Muscle of leg (tissue), 11 donors: ENCODE measurements around the gene AKAP13. TPM values are rescaled to one million over a fixed set of nuclear protein-coding genes. Genes with fewer than 3 reads are reported as not detected.

Source experiments
- DNase-seq: peaks from one replicate; pipeline ENCODE4 v3.0.0; 2013
- H3K27ac ChIP-seq: one replicate; pipeline ENCODE4 v1.5.1; 2013; ENCODE audit warnings: mild to moderate bottlenecking, low read length, control low read depth
- H3K27me3 ChIP-seq: one replicate; pipeline ENCODE4 v1.6.1; 2013; ENCODE audit warnings: low read length; ENCODE audit not compliant: control insufficient read depth, insufficient read depth
- H3K36me3 ChIP-seq: one replicate; pipeline ENCODE4 v1.6.1; 2013; ENCODE audit warnings: low read length; ENCODE audit not compliant: control insufficient read depth, insufficient read depth
- H3K4me1 ChIP-seq: one replicate; pipeline ENCODE4 v1.6.1; 2013; ENCODE audit warnings: low read length; ENCODE audit not compliant: control insufficient read depth, insufficient read depth
- H3K4me3 ChIP-seq: one replicate; pipeline ENCODE4 v1.5.1; 2013; ENCODE audit warnings: low read length, control low read depth
- H3K9me3 ChIP-seq: replicated peaks from 2 replicates; pipeline ENCODE4 v1.6.1; 2013; ENCODE audit warnings: low read depth, low read length; ENCODE audit not compliant: control insufficient read depth
- WGBS: methylation state at CpG from one replicate; pipeline ENCODE4 v1.1.5; 2013; ENCODE audit warnings: missing lambda C conversion rate; ENCODE audit not compliant: insufficient coverage; 5-methylcytosine and 5-hydroxymethylcytosine counted together
- polyA plus RNA-seq, 8 donors: library from polyadenylated mRNA; unstranded; fragments of 120-200 nt; gene quantifications; one replicate each; pipeline versions ENCODE4 v1.2.1 to v1.2.3, GENCODE V29; 2013; ENCODE audit warnings: inconsistent platforms in 1 of 8, low replicate concordance in 1 of 8; ENCODE audit not compliant: insufficient read length in 8 of 8, insufficient read depth in 1 of 8
- total RNA-seq: library from RNA; stranded (reverse); fragments of 120-200 nt; gene quantifications from one replicate; pipeline ENCODE4 v1.2.4, GENCODE V29; 2013

AKAP13 gene
- total and polyA plus RNA-seq, 9 donors, result 65.2 to 90.9 (median 80.1) TPM

DNA sequence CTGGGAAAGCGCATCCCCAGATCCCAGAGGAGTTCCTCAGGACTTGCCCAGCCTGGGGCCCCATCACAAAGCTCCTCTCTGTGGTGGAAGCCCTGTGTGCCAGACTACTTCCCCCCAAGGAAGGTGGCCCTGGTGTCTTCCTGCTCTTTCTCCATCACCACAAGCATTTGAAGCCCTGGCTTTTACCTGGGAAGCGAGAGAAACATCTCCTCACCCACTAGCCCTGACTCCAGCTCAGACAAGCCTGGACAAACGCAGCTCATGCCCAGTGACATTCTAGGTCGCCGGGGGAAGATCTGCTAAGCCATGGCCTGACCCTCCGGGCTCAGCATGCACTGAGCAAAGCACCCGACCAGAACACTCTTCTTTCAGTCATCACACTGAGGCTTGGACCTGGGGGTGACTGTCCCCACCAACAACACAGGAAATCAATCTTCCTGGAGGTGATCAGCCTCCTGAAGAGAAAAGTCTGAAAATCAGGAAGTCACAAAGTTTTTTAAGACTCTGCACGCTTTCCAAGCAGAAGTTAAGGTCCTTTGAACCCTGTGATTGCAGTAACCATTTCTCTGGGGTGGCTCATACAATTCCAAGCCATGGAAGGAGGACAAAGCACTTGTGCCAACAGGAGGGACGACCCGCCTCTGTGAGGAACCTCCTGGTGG lies 373.5 kb downstream of the AKAP13 start:
- Histone ChIP-seq H3K4me1 (peaks cover 67% of the 10 kb centered on the region), H3K36me3 (peaks cover 11% of the 10 kb centered on the region), H3K27me3 (no peaks in the 10 kb centered on the region), H3K27ac (no peak overlapping the region), H3K9me3 (no peaks in the 10 kb centered on the region), H3K4me3 (no peak overlapping the region)
- 81% methylated on average over 9 of the region's 10 CpGs for WGBS
- no peak for DNase-seq

DNA sequence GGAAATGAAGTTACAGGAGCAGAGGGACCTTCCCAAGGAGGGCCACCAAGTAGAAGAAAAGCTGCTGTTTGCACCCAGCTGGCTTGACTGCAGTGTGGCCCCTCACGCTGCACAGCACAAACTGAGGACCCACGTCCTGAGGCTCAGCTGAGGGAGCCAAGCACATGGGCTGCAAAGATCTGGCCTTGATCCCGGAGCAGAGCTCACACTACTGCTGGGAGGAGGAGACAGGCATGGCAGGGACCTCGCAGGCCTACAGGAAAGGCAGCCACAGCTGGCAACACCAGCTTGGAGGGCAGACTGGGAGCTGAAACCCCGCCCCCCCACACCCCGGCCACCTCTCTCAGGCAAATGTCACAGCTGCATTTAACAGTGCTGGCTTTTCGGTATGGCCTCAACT lies 374.6 kb downstream of the AKAP13 start:
- Histone ChIP-seq H3K9me3 (no peaks in the 10 kb centered on the region), H3K4me3 (no peak overlapping the region), H3K27me3 (no peaks in the 10 kb centered on the region), H3K36me3 (peaks cover 12% of the 10 kb centered on the region), H3K4me1 (peaks cover 69% of the 10 kb centered on the region), H3K27ac (no peak overlapping the region)
- 14% methylated on average over 4 of the region's 7 CpGs for WGBS
- peak; percentile 86 for DNase-seq

DNA sequence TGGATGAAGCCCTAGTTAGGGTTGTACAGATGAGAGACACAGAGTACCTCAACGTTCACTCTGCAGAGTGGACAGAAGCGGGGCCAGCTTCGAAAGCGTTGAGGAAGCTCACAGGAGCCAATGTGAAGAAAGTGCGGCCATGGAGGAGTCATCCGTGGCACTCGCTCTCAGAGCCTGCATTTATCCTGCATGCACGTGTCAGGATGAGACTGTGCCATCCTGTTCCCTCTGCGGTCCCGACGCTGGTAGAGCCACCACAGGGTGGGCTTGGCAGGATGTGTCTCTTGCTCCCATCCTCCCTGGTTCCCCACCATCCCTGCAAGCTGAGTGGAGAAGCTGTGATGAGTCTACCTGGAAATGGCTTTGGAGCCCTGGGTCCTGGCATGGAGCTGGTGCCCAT lies 375.1 kb downstream of the AKAP13 start:
- peaks cover 69% of the 10 kb centered on the region for H3K4me1 ChIP-seq
- WGBS, result 86% methylated on average over 10 of the region's 11 CpGs
- no peak overlapping the region for H3K27ac ChIP-seq
- peaks cover 16% of the 10 kb centered on the region for H3K36me3 ChIP-seq
- H3K27me3 ChIP-seq, result no peaks in the 10 kb centered on the region
- DNase-seq, result no peak
- H3K9me3 ChIP-seq, result no peaks in the 10 kb centered on the region
- no peak overlapping the region for H3K4me3 ChIP-seq

DNA sequence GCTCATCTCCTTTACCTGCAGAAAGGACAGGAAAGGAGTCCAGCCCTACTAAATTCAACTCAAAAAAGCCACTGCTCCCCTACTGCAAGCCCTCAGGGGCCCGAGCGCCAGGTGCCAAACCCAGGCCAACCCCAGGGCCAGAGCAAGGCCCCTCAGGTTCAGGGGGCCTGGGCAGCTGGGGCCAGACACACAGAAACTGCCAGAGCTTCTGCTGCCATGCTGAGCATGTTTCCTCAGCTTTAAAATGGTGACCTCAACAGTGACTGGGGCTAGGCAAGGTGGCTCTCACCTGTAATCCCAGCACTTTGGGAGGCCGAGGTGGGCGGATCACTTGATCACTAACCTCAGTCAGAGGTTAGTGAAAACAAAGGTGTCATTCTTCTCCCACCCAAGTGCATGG lies 375.5 kb downstream of the AKAP13 start:
- Histone ChIP-seq H3K4me1 (peaks cover 65% of the 10 kb centered on the region), H3K27ac (no peak overlapping the region), H3K4me3 (no peak overlapping the region), H3K36me3 (peaks cover 19% of the 10 kb centered on the region), H3K27me3 (no peaks in the 10 kb centered on the region), H3K9me3 (no peaks in the 10 kb centered on the region)
- WGBS, result 91% methylated on average over 2 of the region's 4 CpGs
- DNase-seq, result no peak

DNA sequence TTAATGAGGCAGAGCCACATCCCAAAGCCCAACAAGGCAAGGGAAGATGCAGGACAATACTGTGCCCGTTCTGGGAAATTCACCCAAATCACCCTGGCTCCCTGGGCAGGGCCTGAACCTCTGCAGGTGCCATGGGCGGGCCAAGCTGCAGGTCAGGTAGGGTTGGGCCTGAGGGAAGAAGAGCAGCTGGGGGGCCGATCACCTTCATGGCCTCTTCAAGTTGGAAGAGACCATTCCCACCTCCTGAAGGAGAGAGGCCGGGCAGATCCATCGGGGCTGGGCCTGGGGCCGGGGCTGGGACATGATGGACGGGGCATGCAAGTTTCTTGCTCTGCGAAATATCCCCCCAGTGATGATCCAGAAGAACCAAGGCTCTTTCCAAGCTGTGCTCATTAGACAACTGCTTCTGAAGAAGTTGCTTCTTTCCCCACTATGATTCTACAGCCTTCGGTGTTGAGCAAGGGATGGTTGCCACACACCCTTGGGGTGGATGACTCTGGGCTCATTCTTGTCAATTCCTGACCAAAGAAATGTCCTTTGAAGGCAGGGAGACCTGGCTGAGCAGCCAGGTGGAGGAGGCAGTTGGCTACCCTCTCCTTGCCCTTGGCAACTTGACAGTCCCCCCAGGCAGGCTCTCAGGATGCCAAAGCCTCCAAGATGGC lies 376.1 kb downstream of the AKAP13 start:
- DNase-seq, result no peak
- Histone ChIP-seq H3K4me3 (no peak overlapping the region), H3K4me1 (peaks cover 59% of the 10 kb centered on the region), H3K27me3 (no peaks in the 10 kb centered on the region), H3K9me3 (no peaks in the 10 kb centered on the region), H3K36me3 (peaks cover 19% of the 10 kb centered on the region), H3K27ac (no peak overlapping the region)
- 92% methylated on average over 6 of the region's 9 CpGs for WGBS

DNA sequence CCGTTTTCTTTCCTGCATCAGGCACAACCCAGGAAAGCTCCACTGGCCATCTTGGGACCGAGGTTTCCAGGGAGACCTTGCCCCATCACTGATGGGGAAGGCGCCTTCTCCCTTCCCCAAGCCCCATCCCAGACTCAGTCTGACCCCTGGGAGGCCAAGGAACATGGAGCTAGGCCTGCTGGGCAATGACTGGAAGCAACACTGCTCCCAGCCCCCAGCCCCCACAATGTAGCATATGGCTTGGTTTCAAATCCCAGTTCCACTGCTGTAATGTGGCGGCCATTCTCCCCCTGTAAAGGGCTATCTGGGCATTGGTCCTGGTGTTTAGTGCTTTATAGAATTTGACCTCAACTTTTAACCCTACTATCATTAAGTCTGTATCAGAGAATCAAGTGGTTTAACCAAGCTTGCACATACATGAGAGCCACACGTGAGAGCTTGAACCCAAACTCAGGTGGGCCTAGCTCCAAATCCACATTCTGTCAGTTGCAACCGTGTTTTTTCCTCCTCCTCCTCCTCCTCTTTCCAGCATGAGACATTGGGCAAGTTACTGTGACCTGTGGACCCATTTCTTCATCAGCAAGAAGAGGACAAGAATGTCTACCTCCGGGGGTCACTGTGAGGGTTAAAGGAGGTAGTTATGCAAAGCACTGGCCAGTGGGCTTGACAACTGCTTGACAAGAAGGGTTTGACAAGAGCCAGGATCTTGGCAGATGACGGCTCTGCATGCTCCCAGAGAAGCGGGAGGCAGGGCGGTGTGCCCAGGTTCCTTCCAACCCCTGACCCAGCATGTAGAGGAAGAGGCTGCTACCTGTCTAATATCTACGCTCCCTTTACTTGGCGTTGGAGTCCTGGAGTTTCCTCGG lies 376.9 kb downstream of the AKAP13 start:
- Histone ChIP-seq H3K36me3 (peaks cover 19% of the 10 kb centered on the region), H3K27me3 (no peaks in the 10 kb centered on the region), H3K4me1 (peaks cover 58% of the 10 kb centered on the region), H3K27ac (no peak overlapping the region), H3K9me3 (no peaks in the 10 kb centered on the region), H3K4me3 (no peak overlapping the region)
- no peak for DNase-seq
- 77% methylated on average over 7 of the region's 13 CpGs for WGBS

DNA sequence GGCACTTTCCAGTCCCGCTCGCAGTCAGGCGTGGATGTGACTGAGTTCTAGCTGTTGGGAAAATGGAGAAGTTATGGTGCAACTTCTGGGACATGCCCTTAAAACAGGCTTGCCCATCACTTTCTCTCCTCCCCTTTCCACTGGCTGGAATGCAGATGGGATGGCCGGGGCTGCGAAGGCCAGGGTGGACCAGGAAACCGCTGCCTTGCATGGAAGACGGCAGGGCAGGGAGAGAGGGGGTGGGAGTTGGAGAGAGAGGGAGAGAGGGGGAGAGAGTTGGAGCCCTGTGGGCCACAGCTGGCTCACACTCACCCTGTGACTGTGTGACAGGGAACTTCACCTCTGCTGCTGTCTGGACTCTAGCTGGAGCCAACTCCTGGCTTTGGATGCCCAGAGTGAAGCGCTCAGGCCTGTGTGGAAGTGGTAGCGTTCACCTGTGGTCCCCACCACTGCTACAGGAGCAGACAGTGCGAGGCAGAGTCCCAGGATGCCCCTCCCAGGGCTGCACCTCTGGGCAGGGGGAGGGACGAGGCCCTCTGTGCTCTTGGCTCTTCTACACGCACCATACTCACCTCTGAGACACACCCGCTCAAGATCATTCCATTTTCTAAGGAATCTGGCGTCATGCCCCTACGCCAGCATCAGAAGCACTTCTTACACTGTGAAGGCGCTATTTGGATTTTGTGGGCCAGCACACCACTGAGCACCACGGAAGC lies 377.7 kb downstream of the AKAP13 start:
- no peak for DNase-seq
- Histone ChIP-seq H3K27ac (no peak overlapping the region), H3K27me3 (no peaks in the 10 kb centered on the region), H3K4me1 (peaks cover 60% of the 10 kb centered on the region), H3K9me3 (no peaks in the 10 kb centered on the region), H3K36me3 (peaks cover 21% of the 10 kb centered on the region), H3K4me3 (no peak overlapping the region)
- 87% methylated on average over 13 of the region's 17 CpGs for WGBS

DNA sequence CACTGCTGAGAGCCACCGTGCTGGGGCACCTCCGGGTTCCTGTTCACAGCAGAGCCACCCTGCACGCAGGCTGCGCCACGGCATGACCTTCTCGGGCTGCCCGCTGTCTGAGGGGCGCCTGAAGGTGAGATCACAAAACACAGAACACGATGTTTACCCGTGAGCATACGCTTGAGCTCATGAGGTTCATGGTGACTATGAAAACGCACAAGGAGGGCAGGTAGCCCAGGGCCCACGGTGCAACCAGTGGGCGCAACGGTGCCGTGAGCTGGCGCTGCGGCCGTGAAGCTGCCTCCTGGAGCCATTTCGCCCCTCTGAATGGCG lies 378.2 kb downstream of the AKAP13 start:
- 95% methylated on average over 21 of the region's 21 CpGs for WGBS
- DNase-seq, result no peak
- Histone ChIP-seq H3K36me3 (peaks cover 21% of the 10 kb centered on the region), H3K27me3 (no peaks in the 10 kb centered on the region), H3K27ac (no peak overlapping the region), H3K9me3 (no peaks in the 10 kb centered on the region), H3K4me1 (peaks cover 60% of the 10 kb centered on the region), H3K4me3 (no peak overlapping the region)

DNA sequence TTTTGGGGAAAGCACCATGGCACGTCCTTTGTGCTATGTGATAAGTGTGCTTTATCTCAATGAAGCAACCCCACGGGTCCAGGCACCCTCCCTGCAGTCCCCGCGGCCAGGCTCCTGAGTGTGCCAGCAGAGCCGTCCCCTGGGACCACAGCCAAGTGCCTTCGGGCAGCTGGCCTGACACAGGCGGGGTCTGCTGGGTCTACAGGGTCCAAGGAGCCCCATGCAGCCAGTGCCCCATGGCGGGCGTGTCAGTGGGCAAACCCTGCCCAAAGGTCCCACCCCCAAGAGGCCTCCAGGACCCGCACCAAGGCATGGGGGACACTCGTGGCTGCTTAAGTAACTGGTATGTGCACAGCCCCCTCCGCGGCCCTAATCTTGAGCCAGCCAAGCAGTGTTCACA lies 379.0 kb downstream of the AKAP13 start:
- no peaks in the 10 kb centered on the region for H3K9me3 ChIP-seq
- DNase-seq, result peak; percentile 48
- no peaks in the 10 kb centered on the region for H3K27me3 ChIP-seq
- H3K27ac ChIP-seq, result no peak overlapping the region
- H3K4me3 ChIP-seq, result no peak overlapping the region
- peaks cover 62% of the 10 kb centered on the region for H3K4me1 ChIP-seq
- 77% methylated on average over 10 of the region's 13 CpGs for WGBS
- peaks cover 21% of the 10 kb centered on the region for H3K36me3 ChIP-seq

DNA sequence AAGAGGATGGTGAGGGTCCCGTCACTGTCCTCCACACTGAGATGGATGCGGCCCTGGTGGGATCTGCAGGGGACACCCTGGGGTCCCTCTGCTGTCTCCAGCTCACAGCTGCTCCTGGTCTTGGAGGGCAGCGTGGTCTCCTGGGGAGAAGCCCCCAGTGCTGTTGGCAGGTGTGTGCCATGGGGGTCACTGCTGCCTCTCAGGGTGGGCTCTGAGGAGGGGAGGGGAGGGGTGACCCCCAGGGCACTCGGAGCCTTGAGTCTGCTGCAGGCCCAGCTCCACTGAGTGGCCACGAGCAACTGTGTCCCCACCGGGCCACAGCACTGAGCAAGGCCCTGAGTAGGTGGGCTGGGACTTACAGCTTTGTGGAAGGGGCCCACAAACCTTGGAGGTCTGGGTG lies 379.6 kb downstream of the AKAP13 start:
- H3K36me3 ChIP-seq, result peaks cover 24% of the 10 kb centered on the region
- no peak overlapping the region for H3K4me3 ChIP-seq
- H3K9me3 ChIP-seq, result no peaks in the 10 kb centered on the region
- H3K27ac ChIP-seq, result no peak overlapping the region
- peaks cover 62% of the 10 kb centered on the region for H3K4me1 ChIP-seq
- H3K27me3 ChIP-seq, result no peaks in the 10 kb centered on the region
- 100% methylated on average over 5 of the region's 6 CpGs for WGBS
- DNase-seq, result no peak
